GM12873 (cell line): ENCODE measurements around the gene IGSF3.

Source experiments
- TF ChIP-seq, protein P1 (sequence below): IDR thresholded peaks from 2 replicates; pipeline ENCODE4 v1.5.1; 2012; ENCODE audit warnings: low read depth, mild to moderate bottlenecking, moderate library complexity, low read length, control low read depth; ENCODE audit not compliant: insufficient read depth; ENCODE audit errors: missing control alignments

The IGSF3 gene

DNA sequence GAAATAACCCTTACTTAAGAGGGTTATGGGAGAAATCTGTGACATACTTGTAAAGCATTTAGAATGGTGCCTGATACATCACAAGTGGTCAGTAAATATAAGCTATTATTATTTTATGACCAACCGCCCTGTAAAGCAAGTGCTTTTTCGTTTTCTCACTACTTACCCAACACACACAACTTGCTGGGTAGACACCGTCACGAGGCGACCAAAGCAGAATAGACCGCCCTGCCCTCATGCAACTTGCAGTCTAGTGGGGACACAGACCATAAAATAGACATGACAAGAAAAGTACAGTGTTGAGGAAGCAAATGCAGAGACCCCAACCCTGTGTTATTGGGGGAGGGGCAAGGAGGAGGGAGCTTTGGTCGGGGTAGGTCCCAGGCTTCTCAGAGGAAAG, 744 bp upstream of the IGSF3 start:
- TF ChIP-seq, protein P1, sequence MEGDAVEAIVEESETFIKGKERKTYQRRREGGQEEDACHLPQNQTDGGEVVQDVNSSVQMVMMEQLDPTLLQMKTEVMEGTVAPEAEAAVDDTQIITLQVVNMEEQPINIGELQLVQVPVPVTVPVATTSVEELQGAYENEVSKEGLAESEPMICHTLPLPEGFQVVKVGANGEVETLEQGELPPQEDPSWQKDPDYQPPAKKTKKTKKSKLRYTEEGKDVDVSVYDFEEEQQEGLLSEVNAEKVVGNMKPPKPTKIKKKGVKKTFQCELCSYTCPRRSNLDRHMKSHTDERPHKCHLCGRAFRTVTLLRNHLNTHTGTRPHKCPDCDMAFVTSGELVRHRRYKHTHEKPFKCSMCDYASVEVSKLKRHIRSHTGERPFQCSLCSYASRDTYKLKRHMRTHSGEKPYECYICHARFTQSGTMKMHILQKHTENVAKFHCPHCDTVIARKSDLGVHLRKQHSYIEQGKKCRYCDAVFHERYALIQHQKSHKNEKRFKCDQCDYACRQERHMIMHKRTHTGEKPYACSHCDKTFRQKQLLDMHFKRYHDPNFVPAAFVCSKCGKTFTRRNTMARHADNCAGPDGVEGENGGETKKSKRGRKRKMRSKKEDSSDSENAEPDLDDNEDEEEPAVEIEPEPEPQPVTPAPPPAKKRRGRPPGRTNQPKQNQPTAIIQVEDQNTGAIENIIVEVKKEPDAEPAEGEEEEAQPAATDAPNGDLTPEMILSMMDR, result no peak

GRCh38 chr1:116667078-116667574, 407 bp downstream of the IGSF3 start:
- TF ChIP-seq, protein P1, result no peak

DNA sequence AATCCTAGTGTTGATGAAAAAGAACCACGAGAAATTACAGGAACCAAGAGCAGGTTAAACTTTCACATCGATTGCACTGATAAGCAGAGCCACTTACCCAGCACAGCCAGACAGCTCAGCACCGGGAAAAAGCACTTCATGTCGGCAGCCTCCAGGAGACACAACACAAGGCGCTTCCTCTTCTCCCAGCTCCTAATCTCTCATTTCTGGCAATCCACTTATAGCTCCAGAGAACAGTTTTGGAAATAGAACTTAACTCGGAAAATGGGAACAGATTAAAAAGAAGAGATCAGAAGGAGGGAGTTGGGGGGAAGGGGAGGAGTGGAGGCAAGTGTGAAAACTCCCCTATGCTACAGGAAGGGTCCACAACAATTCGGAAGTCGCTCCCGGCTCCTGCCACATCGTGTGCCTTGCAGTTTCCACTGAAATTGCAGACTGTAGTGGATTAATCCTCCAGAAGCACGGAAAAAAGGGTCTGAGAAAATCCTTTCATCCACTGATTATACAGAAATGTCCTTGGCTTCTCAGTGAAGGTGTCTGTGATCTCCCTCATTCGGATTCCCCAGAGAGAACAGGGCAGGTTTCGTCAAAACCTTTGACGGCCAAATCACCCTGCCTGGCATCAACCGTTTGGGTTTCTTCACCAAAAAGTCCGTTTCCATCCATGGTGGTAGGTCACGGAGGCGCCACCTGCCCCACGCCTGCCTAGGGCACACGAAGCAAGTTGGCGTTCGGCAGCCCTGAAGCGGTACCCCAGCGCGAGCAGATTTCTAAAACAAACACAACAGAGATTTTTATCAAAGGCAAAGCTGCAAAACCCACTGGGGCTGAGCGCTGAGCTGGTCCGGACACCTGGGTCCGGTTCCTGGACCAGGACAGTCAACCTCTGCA, 1.1 kb downstream of the IGSF3 start:
- TF ChIP-seq, protein P1, result no peak

DNA sequence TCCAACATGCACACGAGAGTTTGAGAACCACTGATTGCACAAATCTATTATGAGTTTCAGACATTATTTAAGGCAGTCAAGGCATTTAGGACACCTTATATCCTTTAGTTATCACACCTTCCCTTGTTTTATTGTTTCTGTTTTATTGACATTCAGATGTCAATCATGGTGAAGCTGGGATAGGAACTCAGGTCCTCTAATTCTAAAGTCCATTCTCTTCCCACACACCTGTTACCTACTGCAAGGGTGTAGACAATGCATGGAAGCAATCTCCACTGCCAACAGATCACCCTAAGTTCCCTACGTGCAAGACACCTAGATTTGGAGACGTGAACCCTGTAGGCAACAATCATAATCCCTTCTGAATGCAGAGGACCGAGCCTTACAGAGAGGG, 2.6 kb downstream of the IGSF3 start:
- TF ChIP-seq, protein P1, result no peak

- TF ChIP-seq, protein P1, result no peak
Observed at GRCh38 chr1:116664366-116664977, 3.1 kb downstream of the IGSF3 start.

DNA sequence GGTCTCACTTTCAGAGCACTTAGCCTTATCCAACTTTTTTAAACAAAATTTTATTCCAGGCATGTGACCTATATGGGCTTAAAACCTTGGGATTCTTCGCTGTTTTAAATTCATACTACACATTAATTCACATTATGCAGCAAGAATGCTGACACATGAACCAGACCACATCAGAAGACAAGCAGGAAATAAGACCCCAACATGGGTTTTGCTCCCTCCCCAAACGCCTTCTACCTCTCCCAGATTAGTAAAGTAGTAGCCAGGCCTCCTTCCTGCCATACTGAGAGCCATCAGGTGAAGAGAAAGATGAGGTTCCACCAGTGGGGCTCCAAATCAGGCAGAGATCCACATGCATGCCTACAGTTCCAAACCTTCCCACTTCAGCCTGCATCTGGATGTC, 3.7 kb downstream of the IGSF3 start:
- TF ChIP-seq, protein P1, result no peak

DNA sequence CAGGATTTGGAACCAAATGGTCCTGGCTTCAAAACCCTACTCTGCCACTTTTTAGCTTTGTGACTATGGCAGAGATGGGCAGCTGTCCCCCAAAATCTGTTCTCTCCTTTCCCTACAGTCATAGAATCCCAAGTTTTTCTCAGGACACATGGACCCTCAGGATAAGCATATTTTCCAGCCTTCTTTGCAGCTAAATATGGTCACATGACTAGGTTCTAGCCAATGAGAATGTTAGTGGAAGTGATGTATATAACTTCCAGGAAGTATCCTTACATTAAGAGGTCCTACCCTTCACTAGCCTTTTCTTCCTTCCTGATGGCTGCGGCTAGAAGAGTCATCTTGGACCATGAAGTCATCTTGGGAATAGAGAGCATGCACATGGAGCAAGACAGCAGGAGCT, 5.9 kb downstream of the IGSF3 start:
- TF ChIP-seq, protein P1, result no peak
